ENCODE data around the gene DPCD. TPM values are rescaled to one million over a fixed set of nuclear protein-coding genes. Genes with fewer than 3 reads are reported as not detected.

DPCD gene
- total and polyA plus RNA-seq, 10 of the 15 experiments (the other 5 are each of a cell fraction or from before 2014, with no cell fraction given), result 9.7 to 50.9 (median 26.3) TPM

DNA sequence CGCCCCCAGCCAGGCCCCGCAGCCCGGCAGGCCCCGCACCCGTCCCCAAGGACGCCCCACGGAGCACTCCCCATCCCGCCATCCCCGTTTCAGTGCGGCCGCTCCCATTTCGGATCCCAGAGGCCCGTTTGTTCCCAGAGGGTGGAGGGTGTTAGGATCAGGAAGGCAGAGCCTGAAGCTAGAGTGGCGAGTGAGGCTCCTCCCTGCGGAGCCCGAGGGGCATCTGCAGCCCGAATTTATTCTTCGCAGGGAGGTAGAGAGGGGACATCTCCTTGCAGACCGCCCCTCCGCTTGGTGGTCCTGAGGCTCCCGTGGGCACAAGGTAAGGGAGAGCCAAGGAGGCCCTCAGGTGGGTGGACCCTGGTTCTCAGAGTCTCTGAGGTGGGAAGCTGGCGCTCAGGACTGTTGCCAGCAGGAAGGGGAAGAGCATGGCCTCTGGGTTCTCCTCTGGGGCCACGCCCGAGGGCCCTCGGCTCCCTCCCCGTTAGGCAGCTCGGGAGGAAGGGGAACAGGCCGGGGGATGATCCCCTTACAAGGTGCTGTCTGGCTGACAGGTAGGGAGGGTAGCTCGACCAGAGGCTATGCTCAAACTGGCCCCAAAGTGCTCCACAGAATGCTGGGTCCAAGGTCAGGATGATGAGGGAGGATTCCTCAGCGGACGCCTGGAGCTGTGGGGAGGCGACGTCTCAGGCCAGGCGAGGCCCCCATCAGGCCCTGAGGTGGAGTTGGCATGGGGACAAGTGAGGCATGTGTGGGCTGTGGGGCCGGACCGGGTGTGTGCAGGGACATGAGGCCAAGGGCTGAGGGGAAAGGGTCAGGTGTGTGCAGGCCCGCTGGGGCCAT lies 17.5 kb upstream of the DPCD start:
- WGBS (ENCODE audit: insufficient coverage, insufficient replicate concordance, low lambda C conversion rate, missing lambda C conversion rate), result 20% methylated on average over 36 of the region's 37 CpGs
- Histone ChIP-seq H3K4me3 (peak overlapping the region; percentile 78), H3K4me2 (ENCODE audit: control insufficient read depth, insufficient read depth) (peak overlapping the region; percentile 90), H2AFZ (ENCODE audit: control insufficient read depth, low read depth, low read length) (peak overlapping the region; percentile 93), H3K36me3 (ENCODE audit: control insufficient read depth in 2 of 2, insufficient read depth in 2 of 2, low read length in 1 of 2) (no peaks in the 10 kb centered on the region), H3K4me1 (ENCODE audit: control insufficient read depth, insufficient read depth, low read length) (peaks cover 5% of the 10 kb centered on the region; the same call in 1 of the 2 replicates), H4K20me1 (ENCODE audit: control insufficient read depth, insufficient read depth) (no peaks in the 10 kb centered on the region), H3K79me2 (ENCODE audit: control insufficient read depth, insufficient read depth, low read length) (no peaks in the 10 kb centered on the region), H3K9me3 (replicated peaks; ENCODE audit: control insufficient read depth, insufficient read depth, low read length) (no peaks in the 10 kb centered on the region), H3K27me3 (replicated peaks in 1 of 2; ENCODE audit: control insufficient read depth in 2 of 2, insufficient read depth in 2 of 2, low read length in 1 of 2) (peaks cover 0 to 4% of the 10 kb centered on the region in 2 experiments; a peak in 1 of 4 replicates), H3K9ac (ENCODE audit: control insufficient read depth, insufficient read depth, low read length) (peak overlapping the region; percentile 46), H3K27ac (ENCODE audit: control insufficient read depth, insufficient read depth) (no peak overlapping the region)
- intact Hi-C loops (cut with micrococcal nuclease; ENCODE audit: unreplicated experiment), result loop anchor here (2.0 to 5.0 kb wide), 3 partner anchors 272 to 358 kb away; no protein-coding TSS in a partner anchor
- POLR2A ChIA-PET, result interaction anchor here (1.1 kb wide), 1 partner anchor 10 kb away, joined by 3 read pairs; no protein-coding TSS in a partner anchor
- TF ChIP-seq IRF4 (IDR thresholded peaks at IDR 0.05; ENCODE audit: low read depth, low read length) (no peak), CHD2 (IDR thresholded peaks at IDR 0.05; ENCODE audit: borderline replicate concordance, low read depth, low read length) (peak; percentile 12; the same call in 1 of the 2 replicates)
- no TSS peak for BruUV-seq (replicated peaks)
- CTCF ChIA-PET, result interaction anchor here (0.6 to 3.5 kb wide), 37 partner anchors 10 to 677 kb away, joined by 3 to 38 read pairs (median 5); partner anchors contain the start of genes DPCD, NPM3 and POLL
- peak; percentile 46 for ATAC-seq
- FAIRE-seq, result no peak
- DNase-seq (ENCODE audit: low read depth, low spot score), result no peak
- RAD21 ChIA-PET (ENCODE audit: unreplicated experiment), result interaction anchor here (0.6 to 2.3 kb wide), 15 partner anchors 10 to 399 kb away, joined by 3 to 15 read pairs (median 3); partner anchors contain the start of gene POLL
- in situ Hi-C loops (cut with MboI), result loop anchor here (5.0 kb wide), 2 partner anchors 293 to 358 kb away; no protein-coding TSS in a partner anchor
- SMC1A ChIA-PET (ENCODE audit: uncharacterized antibody, unreplicated experiment), result interaction anchor here (0.6 to 3.3 kb wide), 19 partner anchors 8 to 540 kb away, joined by 3 to 14 read pairs (median 4); partner anchors contain the start of genes PDZD7 and SFXN3

DNA sequence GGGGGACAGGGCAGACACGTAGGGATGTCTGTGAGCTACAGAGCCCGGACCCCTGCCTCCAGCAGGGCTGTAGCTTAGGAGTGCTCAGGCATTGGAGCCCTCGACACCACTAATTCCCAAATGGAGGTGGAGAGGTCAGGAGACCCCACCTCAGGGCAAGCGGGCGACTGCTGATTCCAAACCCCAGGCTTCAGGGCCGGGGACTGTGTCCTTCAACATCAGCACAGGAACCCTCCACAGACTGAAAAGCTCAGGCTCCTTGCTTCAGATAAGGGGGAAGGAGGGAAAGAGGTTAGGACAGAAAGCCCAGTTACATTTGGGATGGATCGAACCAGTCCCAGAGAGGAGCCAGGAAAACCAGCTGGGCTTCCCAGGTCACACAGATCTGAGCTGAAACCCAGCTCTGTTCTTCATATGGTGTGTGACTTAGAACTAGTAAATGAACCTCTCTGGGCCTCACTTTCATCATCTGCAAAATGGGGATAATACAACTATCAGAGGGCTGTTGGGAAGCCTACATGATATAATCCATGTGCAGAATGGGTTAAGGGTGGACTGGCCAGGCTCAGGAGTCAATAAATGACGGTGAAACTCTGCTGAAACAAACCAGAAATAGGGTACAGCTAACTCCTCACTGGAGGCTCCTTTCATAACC lies 16.7 kb upstream of the DPCD start:
- Histone ChIP-seq H3K27ac (ENCODE audit: control insufficient read depth, insufficient read depth) (no peak overlapping the region), H3K79me2 (ENCODE audit: control insufficient read depth, insufficient read depth, low read length) (no peaks in the 10 kb centered on the region), H3K9ac (ENCODE audit: control insufficient read depth, insufficient read depth, low read length) (no peak overlapping the region), H3K4me2 (ENCODE audit: control insufficient read depth, insufficient read depth) (no peak overlapping the region), H3K36me3 (ENCODE audit: control insufficient read depth in 2 of 2, insufficient read depth in 2 of 2, low read length in 1 of 2) (no peaks in the 10 kb centered on the region), H4K20me1 (ENCODE audit: control insufficient read depth, insufficient read depth) (no peaks in the 10 kb centered on the region), H3K9me3 (replicated peaks; ENCODE audit: control insufficient read depth, insufficient read depth, low read length) (no peaks in the 10 kb centered on the region), H3K4me3 (no peak overlapping the region), H2AFZ (ENCODE audit: control insufficient read depth, low read depth, low read length) (no peak overlapping the region), H3K27me3 (replicated peaks in 1 of 2; ENCODE audit: control insufficient read depth in 2 of 2, insufficient read depth in 2 of 2, low read length in 1 of 2) (no peaks in the 10 kb centered on the region), H3K4me1 (ENCODE audit: control insufficient read depth, insufficient read depth, low read length) (peaks cover 2% of the 10 kb centered on the region; the same call in 1 of the 2 replicates)
- POLR2A ChIA-PET, result no interaction called here
- CTCF ChIA-PET, result interaction anchor here (0.7 to 3.5 kb wide), 33 partner anchors 10 to 543 kb away, joined by 3 to 38 read pairs (median 6); partner anchors contain the start of genes DPCD, NPM3 and POLL
- BruUV-seq (replicated peaks), result no TSS peak
- no peak for ATAC-seq
- TF ChIP-seq BMI1 (IDR thresholded peaks at IDR 0.05; ENCODE audit: borderline replicate concordance), result no peak
- TF ChIP-seq, protein P1, sequence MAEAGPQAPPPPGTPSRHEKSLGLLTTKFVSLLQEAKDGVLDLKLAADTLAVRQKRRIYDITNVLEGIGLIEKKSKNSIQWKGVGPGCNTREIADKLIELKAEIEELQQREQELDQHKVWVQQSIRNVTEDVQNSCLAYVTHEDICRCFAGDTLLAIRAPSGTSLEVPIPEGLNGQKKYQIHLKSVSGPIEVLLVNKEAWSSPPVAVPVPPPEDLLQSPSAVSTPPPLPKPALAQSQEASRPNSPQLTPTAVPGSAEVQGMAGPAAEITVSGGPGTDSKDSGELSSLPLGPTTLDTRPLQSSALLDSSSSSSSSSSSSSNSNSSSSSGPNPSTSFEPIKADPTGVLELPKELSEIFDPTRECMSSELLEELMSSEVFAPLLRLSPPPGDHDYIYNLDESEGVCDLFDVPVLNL (IDR thresholded peaks at IDR 0.05; ENCODE audit: low read depth, low read length), result no peak
- no peak for TF ChIP-seq EZH2 (IDR thresholded peaks at IDR 0.05; ENCODE audit: borderline replicate concordance, control insufficient read depth, low read depth, low read length)
- no peak for TF ChIP-seq LARP7 (IDR thresholded peaks at IDR 0.05)
- 76% methylated on average over 8 of the region's 8 CpGs for WGBS (ENCODE audit: insufficient coverage, insufficient replicate concordance, low lambda C conversion rate, missing lambda C conversion rate)
- RAD21 ChIA-PET (ENCODE audit: unreplicated experiment), result interaction anchor here (0.8 to 2.3 kb wide), 10 partner anchors 16 to 398 kb away, joined by 3 to 15 read pairs (median 4); partner anchors contain the start of gene POLL
- FAIRE-seq, result no peak
- in situ Hi-C loops (cut with MboI), result loop anchor here (5.0 kb wide), 2 partner anchors 294 to 359 kb away; no protein-coding TSS in a partner anchor
- SMC1A ChIA-PET (ENCODE audit: uncharacterized antibody, unreplicated experiment), result interaction anchor here (0.8 to 3.3 kb wide), 16 partner anchors 15 to 540 kb away, joined by 3 to 14 read pairs (median 4); partner anchors contain the start of genes PDZD7 and SFXN3
- intact Hi-C loops (cut with micrococcal nuclease; ENCODE audit: unreplicated experiment), result loop anchor here (2.0 to 5.0 kb wide), 3 partner anchors 273 to 359 kb away; no protein-coding TSS in a partner anchor
- DNase-seq (ENCODE audit: low read depth, low spot score), result no peak

Data from GM12878 (cell line).